Measurements from ENCODE around the gene MAP4.

The MAP4 gene

GRCh38 chr3:47874913-47875312, 141.3 kb downstream of the MAP4 start:
- no peak for TF ChIP-seq EZH2phosphoT487 (IDR thresholded peaks at IDR 0.05; ENCODE audit: borderline replicate concordance, low read length)
- no peak for TF ChIP-seq CTCF (IDR thresholded peaks at IDR 0.05; ENCODE audit: low read depth, low read length, poor library complexity, severe bottlenecking)
- H3K4me3 ChIP-seq (ENCODE audit: low read length): no peak overlapping the region
- no peak overlapping the region for H3K27ac ChIP-seq (ENCODE audit: low read depth, low read length)
- H3K36me3 ChIP-seq (ENCODE audit: control insufficient read depth, low read length): peaks cover 21% of the 10 kb centered on the region
- no peaks in the 10 kb centered on the region for H4K20me1 ChIP-seq (ENCODE audit: control insufficient read depth, insufficient read depth, low read depth, low read length)
- no peaks in the 10 kb centered on the region for H3K79me2 ChIP-seq (ENCODE audit: control insufficient read depth, low read length)
- H3F3A ChIP-seq (ENCODE audit: control insufficient read depth, insufficient read depth): no peaks in the 10 kb centered on the region
- no peak overlapping the region for H3K4me2 ChIP-seq (ENCODE audit: low read length)
- H3K9me3 ChIP-seq (ENCODE audit: control insufficient read depth, insufficient read depth, low read length): no peaks in the 10 kb centered on the region
- no peaks in the 10 kb centered on the region for H3K9me2 ChIP-seq (replicated peaks; ENCODE audit: control insufficient read depth, low read length)
- H3K27me3 ChIP-seq (ENCODE audit: control insufficient read depth, low read length): no peaks in the 10 kb centered on the region
- no peaks in the 10 kb centered on the region for H3K4me1 ChIP-seq (ENCODE audit: control insufficient read depth, low read length)

GRCh38 chr3:47874438-47874837, 141.8 kb downstream of the MAP4 start:
- Histone ChIP-seq H3K4me1 (ENCODE audit: control insufficient read depth, low read length) (no peaks in the 10 kb centered on the region), H3K27me3 (ENCODE audit: control insufficient read depth, low read length) (no peaks in the 10 kb centered on the region), H3K4me2 (ENCODE audit: low read length) (no peak overlapping the region), H3K36me3 (ENCODE audit: control insufficient read depth, low read length) (peaks cover 25% of the 10 kb centered on the region), H3K79me2 (ENCODE audit: control insufficient read depth, low read length) (no peaks in the 10 kb centered on the region), H4K20me1 (ENCODE audit: control insufficient read depth, insufficient read depth, low read depth, low read length) (no peaks in the 10 kb centered on the region), H3K9me2 (replicated peaks; ENCODE audit: control insufficient read depth, low read length) (no peaks in the 10 kb centered on the region), H3K27ac (ENCODE audit: low read depth, low read length) (no peak overlapping the region), H3K9me3 (ENCODE audit: control insufficient read depth, insufficient read depth, low read length) (no peaks in the 10 kb centered on the region), H3K4me3 (ENCODE audit: low read length) (no peak overlapping the region), H3F3A (ENCODE audit: control insufficient read depth, insufficient read depth) (no peaks in the 10 kb centered on the region)
- no peak for TF ChIP-seq CTCF (IDR thresholded peaks at IDR 0.05; ENCODE audit: low read depth, low read length, poor library complexity, severe bottlenecking)
- TF ChIP-seq EZH2phosphoT487 (IDR thresholded peaks at IDR 0.05; ENCODE audit: borderline replicate concordance, low read length): no peak

- TF ChIP-seq CTCF (IDR thresholded peaks at IDR 0.05; ENCODE audit: low read depth, low read length, poor library complexity, severe bottlenecking): no peak
- no peak for TF ChIP-seq EZH2phosphoT487 (IDR thresholded peaks at IDR 0.05; ENCODE audit: borderline replicate concordance, low read length)
- Histone ChIP-seq H3K4me3 (ENCODE audit: low read length) (no peak overlapping the region), H3K27ac (ENCODE audit: low read depth, low read length) (no peak overlapping the region), H3K79me2 (ENCODE audit: control insufficient read depth, low read length) (no peaks in the 10 kb centered on the region), H3K36me3 (ENCODE audit: control insufficient read depth, low read length) (peaks cover 41% of the 10 kb centered on the region), H3F3A (ENCODE audit: control insufficient read depth, insufficient read depth) (no peaks in the 10 kb centered on the region), H3K4me2 (ENCODE audit: low read length) (no peak overlapping the region), H3K9me2 (replicated peaks; ENCODE audit: control insufficient read depth, low read length) (no peaks in the 10 kb centered on the region), H3K9me3 (ENCODE audit: control insufficient read depth, insufficient read depth, low read length) (no peaks in the 10 kb centered on the region), H3K27me3 (ENCODE audit: control insufficient read depth, low read length) (no peaks in the 10 kb centered on the region), H3K4me1 (ENCODE audit: control insufficient read depth, low read length) (no peaks in the 10 kb centered on the region), H4K20me1 (ENCODE audit: control insufficient read depth, insufficient read depth, low read depth, low read length) (no peaks in the 10 kb centered on the region)
Observed at GRCh38 chr3:47872916-47873315, 143.3 kb downstream of the MAP4 start.

GRCh38 chr3:47871389-47871788, 144.8 kb downstream of the MAP4 start:
- no peaks in the 10 kb centered on the region for H3K27me3 ChIP-seq (ENCODE audit: control insufficient read depth, low read length)

More at GRCh38 chr3:47871389-47871788, 144.8 kb downstream of the MAP4 start:
- no peaks in the 10 kb centered on the region for H3K79me2 ChIP-seq (ENCODE audit: control insufficient read depth, low read length)
- peaks cover 47% of the 10 kb centered on the region for H3K36me3 ChIP-seq (ENCODE audit: control insufficient read depth, low read length)
- no peak overlapping the region for H3K4me3 ChIP-seq (ENCODE audit: low read length)
- H3K4me1 ChIP-seq (ENCODE audit: control insufficient read depth, low read length): no peaks in the 10 kb centered on the region
- no peaks in the 10 kb centered on the region for H4K20me1 ChIP-seq (ENCODE audit: control insufficient read depth, insufficient read depth, low read depth, low read length)
- no peak overlapping the region for H3K27ac ChIP-seq (ENCODE audit: low read depth, low read length)
- H3K9me3 ChIP-seq (ENCODE audit: control insufficient read depth, insufficient read depth, low read length): no peaks in the 10 kb centered on the region
- H3K9me2 ChIP-seq (replicated peaks; ENCODE audit: control insufficient read depth, low read length): no peaks in the 10 kb centered on the region
- H3F3A ChIP-seq (ENCODE audit: control insufficient read depth, insufficient read depth): no peaks in the 10 kb centered on the region
- H3K4me2 ChIP-seq (ENCODE audit: low read length): no peak overlapping the region
- TF ChIP-seq EZH2phosphoT487 (IDR thresholded peaks at IDR 0.05; ENCODE audit: borderline replicate concordance, low read length) (no peak), CTCF (IDR thresholded peaks at IDR 0.05; ENCODE audit: low read depth, low read length, poor library complexity, severe bottlenecking) (no peak)
